SK-N-SH (cell line): ENCODE measurements around the gene CA6. TPM values are rescaled to one million over a fixed set of nuclear protein-coding genes. Genes with fewer than 3 reads are reported as not detected.

ENCODE experiments used
- CTCF ChIA-PET: fragments of 300-600, 350-600 bp; formaldehyde crosslinking; extraction: SDS; loops from one replicate; lab custom pipeline; 2021; lab: Yijun Ruan, JAX
- POLR2A ChIA-PET: fragments of 350-600 bp; sonication (Branson Sonifier 250); formaldehyde crosslinking; extraction: SDS; loops from one replicate; lab custom pipeline; 2020; ENCODE audit warnings: antibody characterized with exemption, inconsistent platforms; lab: Yijun Ruan, JAX
- DNase-seq: peaks from one replicate; pipeline ENCODE4 v3.0.0; 2012
- H2AFZ ChIP-seq: fragments of 200-600 bp; sonication (generic); 2 replicates; pipeline ENCODE4 v1.8.1; 2016; ENCODE audit warnings: antibody characterized with exemption, mild to moderate bottlenecking, low read depth
- H3F3A ChIP-seq: fragments of 200-600 bp; sonication (generic); replicated peaks from 2 replicates; pipeline ENCODE3; 2016; ENCODE audit warnings: antibody characterized with exemption, mild to moderate bottlenecking; ENCODE audit not compliant: insufficient read depth
- H3K27ac ChIP-seq, 2 experiments: fragments of 200-500 bp in 1 of 2; fragments of 200-600 bp in 1 of 2; sonication (Bioruptor generic) in 1 of 2; sonication (generic), shearing (Covaris generic) in 1 of 2; 2 replicates each; pipeline versions ENCODE4 v1.5.1 to v1.6.1; 2014 to 2016; ENCODE audit warnings: low read depth in 2 of 2, inconsistent platforms in 1 of 2, low read length in 1 of 2, mild to moderate bottlenecking in 1 of 2, mixed read lengths in 1 of 2
- H3K27me3 ChIP-seq: fragments of 200-600 bp; sonication (generic), shearing (Covaris generic); 2 replicates; pipeline ENCODE4 v1.6.1; 2016; ENCODE audit warnings: mixed run types; ENCODE audit not compliant: insufficient read depth
- H3K36me3 ChIP-seq, 2 experiments: fragments of 200-500 bp in 1 of 2; fragments of 200-600 bp in 1 of 2; sonication (Bioruptor generic) in 1 of 2; sonication (generic) in 1 of 2; replicated peaks in 1 of 2; 2 replicates each; pipeline versions ENCODE3 to v1.5.1; 2014 to 2016; ENCODE audit warnings: low read length in 1 of 2, mild to moderate bottlenecking in 1 of 2; ENCODE audit not compliant: insufficient read depth in 2 of 2, control insufficient read depth in 1 of 2
- H3K4me1 ChIP-seq, 2 experiments: fragments of 200-500 bp in 1 of 2; fragments of 200-600 bp in 1 of 2; sonication (Bioruptor generic) in 1 of 2; sonication (generic), shearing (Covaris generic) in 1 of 2; 2 replicates each; pipeline versions ENCODE4 v1.5.1 to v1.6.1; 2014 to 2016; ENCODE audit warnings: low read depth in 1 of 2, low read length in 1 of 2, mixed run types in 1 of 2; ENCODE audit not compliant: insufficient read depth in 2 of 2, control insufficient read depth in 1 of 2
- H3K4me2 ChIP-seq: fragments of 200-600 bp; sonication (generic), shearing (Covaris generic); 2 replicates; pipeline ENCODE4 v1.6.1; 2017; ENCODE audit warnings: mixed run types
- H3K4me3 ChIP-seq, 2 experiments: fragments of 200-500 bp in 1 of 2; fragments of 200-600 bp in 1 of 2; sonication (Bioruptor generic) in 1 of 2; sonication (generic), shearing (Covaris generic) in 1 of 2; 2 replicates each; pipeline versions ENCODE4 v1.5.1 to v1.8.1; 2014 to 2016; ENCODE audit warnings: low read depth in 2 of 2, inconsistent platforms in 1 of 2, low read length in 1 of 2, mild to moderate bottlenecking in 1 of 2, mixed read lengths in 1 of 2, moderate library complexity in 1 of 2
- H3K79me2 ChIP-seq: fragments of 200-600 bp; sonication (generic); 2 replicates; pipeline ENCODE4 v1.8.1; 2017; ENCODE audit warnings: mild to moderate bottlenecking; ENCODE audit not compliant: insufficient read depth
- H3K9ac ChIP-seq: fragments of 200-600 bp; sonication (generic); 2 replicates; pipeline ENCODE4 v1.6.1; 2017; ENCODE audit warnings: mixed run types
- H3K9me2 ChIP-seq: fragments of 200-600 bp; sonication (generic); 2 replicates; pipeline ENCODE4 v1.6.1; 2017; ENCODE audit warnings: mixed run types
- H3K9me3 ChIP-seq: fragments of 200-600 bp; sonication (generic); 2 replicates; pipeline ENCODE4 v1.6.1; 2017; ENCODE audit warnings: mixed run types, mild to moderate bottlenecking, moderate library complexity
- H4K20me1 ChIP-seq: fragments of 200-600 bp; sonication (generic); 2 replicates; pipeline ENCODE4 v1.6.1; 2017; ENCODE audit warnings: mild to moderate bottlenecking, mixed run types; ENCODE audit not compliant: insufficient read depth
- CHD2 ChIP-seq: fragments of 150-350 bp; IDR thresholded peaks from 2 replicates; pipeline ENCODE4 v1.6.1; 2018; ENCODE audit warnings: low read length; ENCODE audit not compliant: partially characterized antibody
- EZH2phosphoT487 ChIP-seq: fragments of 200-600 bp; sonication (generic); IDR thresholded peaks from 2 replicates; pipeline ENCODE4 v1.6.1; 2017; ENCODE audit warnings: low read depth, mixed run types, mild to moderate bottlenecking, antibody characterized with exemption, moderate library complexity, borderline replicate concordance
- FOSL2 ChIP-seq: IDR thresholded peaks from 2 replicates; pipeline ENCODE4 v1.4.0; 2012; ENCODE audit warnings: low read depth, mild to moderate bottlenecking, moderate library complexity, borderline replicate concordance
- FOXJ3 ChIP-seq: sonication (generic); formaldehyde crosslinking; IDR thresholded peaks from 2 replicates; pipeline ENCODE4 v1.5.1; 2020; ENCODE audit warnings: mild to moderate bottlenecking, missing genetic modification reagents
- GATA2 ChIP-seq: sonication (generic); formaldehyde crosslinking; IDR thresholded peaks from 2 replicates; pipeline ENCODE4 v1.5.0; 2020; ENCODE audit warnings: mild to moderate bottlenecking, missing genetic modification reagents
- MXI1 ChIP-seq: IDR thresholded peaks from 2 replicates; pipeline ENCODE4 v1.6.1; 2012; ENCODE audit warnings: mild to moderate bottlenecking, low read depth, low read length, improper control_type of control experiment
- RAD21 ChIP-seq: IDR thresholded peaks from 2 replicates; pipeline ENCODE4 v1.6.1; 2012; ENCODE audit warnings: mild to moderate bottlenecking, low read length
- RFX5 ChIP-seq: IDR thresholded peaks from 2 replicates; pipeline ENCODE4 v1.6.1; 2012; ENCODE audit warnings: mild to moderate bottlenecking, improper control_type of control experiment, low read length
- RXRA ChIP-seq: IDR thresholded peaks from 2 replicates; pipeline ENCODE4 v1.4.0; 2012; ENCODE audit warnings: low read depth, mild to moderate bottlenecking, borderline replicate concordance
- SIN3A ChIP-seq: IDR thresholded peaks from 2 replicates; pipeline ENCODE4 v1.6.1; 2012; ENCODE audit warnings: low read depth, mild to moderate bottlenecking, low read length, moderate library complexity, borderline replicate concordance
- TAF1 ChIP-seq: IDR thresholded peaks from 2 replicates; pipeline ENCODE4 v1.6.1; 2012; ENCODE audit warnings: low read depth, mild to moderate bottlenecking, low read length, moderate library complexity, borderline replicate concordance
- TCF12 ChIP-seq: IDR thresholded peaks from 2 replicates; pipeline ENCODE4 v1.4.0; 2012
- YY1 ChIP-seq: IDR thresholded peaks from 2 replicates; pipeline ENCODE4 v1.4.0; 2012; ENCODE audit warnings: low read depth, mild to moderate bottlenecking
- WGBS: methylation state at CpG from one replicate; pipeline ENCODE4 v1.1.6; 2017; ENCODE audit warnings: low lambda C conversion rate; 5-methylcytosine and 5-hydroxymethylcytosine counted together
- polyA plus RNA-seq, 3 experiments: library from polyadenylated mRNA; depleted of rRNA; stranded (reverse); fragments of >200 nt; gene quantifications; 2 replicates each; pipeline ENCODE4 v1.2.3, GENCODE V29; 2012
- TF ChIP-seq, protein P1 (sequence below): IDR thresholded peaks from 2 replicates; pipeline ENCODE4 v1.6.1; 2012; ENCODE audit warnings: mild to moderate bottlenecking, low read depth, low read length, moderate library complexity
- TF ChIP-seq, protein P2 (sequence below): fragments of 150-350 bp; IDR thresholded peaks from 2 replicates; pipeline ENCODE4 v1.6.1; 2017; ENCODE audit warnings: antibody characterized with exemption, low read length, low read depth, borderline replicate concordance
- TF ChIP-seq, protein P3 (sequence below): IDR thresholded peaks from 2 replicates; pipeline ENCODE4 v1.4.0; 2012; ENCODE audit warnings: low read depth, borderline replicate concordance
- TF ChIP-seq, protein P4 (sequence below): fragments of 200-600 bp; sonication (generic); IDR thresholded peaks from 2 replicates; pipeline ENCODE4 v1.6.1; 2017; ENCODE audit warnings: antibody characterized with exemption, mild to moderate bottlenecking, moderate library complexity
- TF ChIP-seq, protein P5 (sequence below): IDR thresholded peaks from 2 replicates; pipeline ENCODE4 v1.4.0; 2012; ENCODE audit warnings: low read depth, borderline replicate concordance

CA6 gene
- polyA plus RNA-seq, 1 of the 3 experiments (the other 2 are of a cell fraction) = not detected

DNA sequence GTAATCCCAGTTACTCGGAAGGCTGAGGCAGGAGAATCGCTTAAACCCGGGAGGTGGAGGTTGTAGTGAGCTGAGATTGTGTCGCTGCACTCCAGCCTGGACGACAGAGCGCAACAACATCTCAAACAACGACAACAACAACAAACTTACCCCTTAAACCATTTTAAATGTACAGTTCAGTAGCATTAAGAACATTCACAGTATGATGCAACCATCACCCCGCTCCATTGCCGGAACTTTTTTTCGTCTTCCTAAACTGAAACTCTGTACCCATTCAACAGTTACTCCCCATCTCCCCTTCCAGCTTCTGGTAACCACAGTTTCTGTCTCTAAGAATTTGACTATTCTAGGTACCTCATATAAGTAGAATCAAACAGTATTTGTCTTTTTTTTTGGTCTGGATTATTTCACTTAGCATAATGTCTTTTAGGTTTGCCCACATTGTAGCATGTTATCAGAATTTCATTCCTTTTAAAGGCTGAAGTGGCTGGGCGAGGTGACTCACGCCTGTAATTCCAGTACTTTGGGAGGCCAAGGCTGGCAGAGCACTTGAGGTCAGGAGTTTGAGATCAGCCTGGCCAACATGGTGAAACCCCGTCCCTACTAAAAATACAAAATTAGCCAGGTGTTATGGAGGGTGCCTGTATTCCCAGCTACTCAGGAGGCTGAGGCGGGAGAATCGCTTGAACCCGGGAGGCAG, 19.6 kb downstream of the CA6 start:
- WGBS = 91% methylated on average over 16 of the region's 16 CpGs
- POLR2A ChIA-PET = no interaction called here
- no peak overlapping the region for H3K9ac ChIP-seq
- no peak overlapping the region for H3K4me3 ChIP-seq
- H3K79me2 ChIP-seq = no peaks in the 10 kb centered on the region
- no peaks in the 10 kb centered on the region for H3K27me3 ChIP-seq
- H3K36me3 ChIP-seq = no peaks in the 10 kb centered on the region
- TF ChIP-seq SIN3A (no peak), RAD21 (no peak), TCF12 (no peak), EZH2phosphoT487 (no peak), CHD2 (no peak), FOXJ3 (CRISPR knock-in tag) (no peak), RFX5 (no peak), RXRA (no peak), MXI1 (no peak), GATA2 (CRISPR knock-in tag) (no peak), YY1 (no peak), FOSL2 (no peak), TAF1 (no peak)
- TF ChIP-seq, protein P1, sequence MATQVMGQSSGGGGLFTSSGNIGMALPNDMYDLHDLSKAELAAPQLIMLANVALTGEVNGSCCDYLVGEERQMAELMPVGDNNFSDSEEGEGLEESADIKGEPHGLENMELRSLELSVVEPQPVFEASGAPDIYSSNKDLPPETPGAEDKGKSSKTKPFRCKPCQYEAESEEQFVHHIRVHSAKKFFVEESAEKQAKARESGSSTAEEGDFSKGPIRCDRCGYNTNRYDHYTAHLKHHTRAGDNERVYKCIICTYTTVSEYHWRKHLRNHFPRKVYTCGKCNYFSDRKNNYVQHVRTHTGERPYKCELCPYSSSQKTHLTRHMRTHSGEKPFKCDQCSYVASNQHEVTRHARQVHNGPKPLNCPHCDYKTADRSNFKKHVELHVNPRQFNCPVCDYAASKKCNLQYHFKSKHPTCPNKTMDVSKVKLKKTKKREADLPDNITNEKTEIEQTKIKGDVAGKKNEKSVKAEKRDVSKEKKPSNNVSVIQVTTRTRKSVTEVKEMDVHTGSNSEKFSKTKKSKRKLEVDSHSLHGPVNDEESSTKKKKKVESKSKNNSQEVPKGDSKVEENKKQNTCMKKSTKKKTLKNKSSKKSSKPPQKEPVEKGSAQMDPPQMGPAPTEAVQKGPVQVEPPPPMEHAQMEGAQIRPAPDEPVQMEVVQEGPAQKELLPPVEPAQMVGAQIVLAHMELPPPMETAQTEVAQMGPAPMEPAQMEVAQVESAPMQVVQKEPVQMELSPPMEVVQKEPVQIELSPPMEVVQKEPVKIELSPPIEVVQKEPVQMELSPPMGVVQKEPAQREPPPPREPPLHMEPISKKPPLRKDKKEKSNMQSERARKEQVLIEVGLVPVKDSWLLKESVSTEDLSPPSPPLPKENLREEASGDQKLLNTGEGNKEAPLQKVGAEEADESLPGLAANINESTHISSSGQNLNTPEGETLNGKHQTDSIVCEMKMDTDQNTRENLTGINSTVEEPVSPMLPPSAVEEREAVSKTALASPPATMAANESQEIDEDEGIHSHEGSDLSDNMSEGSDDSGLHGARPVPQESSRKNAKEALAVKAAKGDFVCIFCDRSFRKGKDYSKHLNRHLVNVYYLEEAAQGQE = no peak
- TF ChIP-seq, protein P2, sequence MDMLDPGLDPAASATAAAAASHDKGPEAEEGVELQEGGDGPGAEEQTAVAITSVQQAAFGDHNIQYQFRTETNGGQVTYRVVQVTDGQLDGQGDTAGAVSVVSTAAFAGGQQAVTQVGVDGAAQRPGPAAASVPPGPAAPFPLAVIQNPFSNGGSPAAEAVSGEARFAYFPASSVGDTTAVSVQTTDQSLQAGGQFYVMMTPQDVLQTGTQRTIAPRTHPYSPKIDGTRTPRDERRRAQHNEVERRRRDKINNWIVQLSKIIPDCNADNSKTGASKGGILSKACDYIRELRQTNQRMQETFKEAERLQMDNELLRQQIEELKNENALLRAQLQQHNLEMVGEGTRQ = no peak
- TF ChIP-seq, protein P3, sequence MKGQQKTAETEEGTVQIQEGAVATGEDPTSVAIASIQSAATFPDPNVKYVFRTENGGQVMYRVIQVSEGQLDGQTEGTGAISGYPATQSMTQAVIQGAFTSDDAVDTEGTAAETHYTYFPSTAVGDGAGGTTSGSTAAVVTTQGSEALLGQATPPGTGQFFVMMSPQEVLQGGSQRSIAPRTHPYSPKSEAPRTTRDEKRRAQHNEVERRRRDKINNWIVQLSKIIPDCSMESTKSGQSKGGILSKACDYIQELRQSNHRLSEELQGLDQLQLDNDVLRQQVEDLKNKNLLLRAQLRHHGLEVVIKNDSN = no peak
- TF ChIP-seq, protein P4, sequence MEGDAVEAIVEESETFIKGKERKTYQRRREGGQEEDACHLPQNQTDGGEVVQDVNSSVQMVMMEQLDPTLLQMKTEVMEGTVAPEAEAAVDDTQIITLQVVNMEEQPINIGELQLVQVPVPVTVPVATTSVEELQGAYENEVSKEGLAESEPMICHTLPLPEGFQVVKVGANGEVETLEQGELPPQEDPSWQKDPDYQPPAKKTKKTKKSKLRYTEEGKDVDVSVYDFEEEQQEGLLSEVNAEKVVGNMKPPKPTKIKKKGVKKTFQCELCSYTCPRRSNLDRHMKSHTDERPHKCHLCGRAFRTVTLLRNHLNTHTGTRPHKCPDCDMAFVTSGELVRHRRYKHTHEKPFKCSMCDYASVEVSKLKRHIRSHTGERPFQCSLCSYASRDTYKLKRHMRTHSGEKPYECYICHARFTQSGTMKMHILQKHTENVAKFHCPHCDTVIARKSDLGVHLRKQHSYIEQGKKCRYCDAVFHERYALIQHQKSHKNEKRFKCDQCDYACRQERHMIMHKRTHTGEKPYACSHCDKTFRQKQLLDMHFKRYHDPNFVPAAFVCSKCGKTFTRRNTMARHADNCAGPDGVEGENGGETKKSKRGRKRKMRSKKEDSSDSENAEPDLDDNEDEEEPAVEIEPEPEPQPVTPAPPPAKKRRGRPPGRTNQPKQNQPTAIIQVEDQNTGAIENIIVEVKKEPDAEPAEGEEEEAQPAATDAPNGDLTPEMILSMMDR = no peak
- TF ChIP-seq, protein P5, sequence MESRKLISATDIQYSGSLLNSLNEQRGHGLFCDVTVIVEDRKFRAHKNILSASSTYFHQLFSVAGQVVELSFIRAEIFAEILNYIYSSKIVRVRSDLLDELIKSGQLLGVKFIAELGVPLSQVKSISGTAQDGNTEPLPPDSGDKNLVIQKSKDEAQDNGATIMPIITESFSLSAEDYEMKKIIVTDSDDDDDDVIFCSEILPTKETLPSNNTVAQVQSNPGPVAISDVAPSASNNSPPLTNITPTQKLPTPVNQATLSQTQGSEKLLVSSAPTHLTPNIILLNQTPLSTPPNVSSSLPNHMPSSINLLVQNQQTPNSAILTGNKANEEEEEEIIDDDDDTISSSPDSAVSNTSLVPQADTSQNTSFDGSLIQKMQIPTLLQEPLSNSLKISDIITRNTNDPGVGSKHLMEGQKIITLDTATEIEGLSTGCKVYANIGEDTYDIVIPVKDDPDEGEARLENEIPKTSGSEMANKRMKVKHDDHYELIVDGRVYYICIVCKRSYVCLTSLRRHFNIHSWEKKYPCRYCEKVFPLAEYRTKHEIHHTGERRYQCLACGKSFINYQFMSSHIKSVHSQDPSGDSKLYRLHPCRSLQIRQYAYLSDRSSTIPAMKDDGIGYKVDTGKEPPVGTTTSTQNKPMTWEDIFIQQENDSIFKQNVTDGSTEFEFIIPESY = no peak
- no peak for DNase-seq
- no peak overlapping the region for H2AFZ ChIP-seq
- no peaks in the 10 kb centered on the region for H3K9me3 ChIP-seq
- H3F3A ChIP-seq = no peaks in the 10 kb centered on the region
- no peak overlapping the region for H3K4me2 ChIP-seq
- H3K27ac ChIP-seq = no peak overlapping the region
- H3K9me2 ChIP-seq = no peaks in the 10 kb centered on the region
- no peaks in the 10 kb centered on the region for H4K20me1 ChIP-seq
- H3K4me1 ChIP-seq = no peaks in the 10 kb centered on the region
- CTCF ChIA-PET = interaction anchor here (2.1 kb wide), 1 partner anchor 24 kb away, joined by 9 read pairs; no protein-coding TSS in a partner anchor
